ENCODE data around the gene CENPM. TPM values are rescaled to one million over a fixed set of nuclear protein-coding genes. Genes with fewer than 3 reads are reported as not detected.

The CENPM gene
- total RNA-seq, 1 donor from 2014 or later = 10.6 TPM

GRCh38 chr22:41893591-41894375 is 53.2 kb downstream of the CENPM start:
- ATAC-seq = no peak

GRCh38 chr22:41892721-41893120 is 54.2 kb downstream of the CENPM start:
- no peak for ATAC-seq

GRCh38 chr22:41891407-41891806 is 55.5 kb downstream of the CENPM start:
- no peak for ATAC-seq

Other genes with a start within 250 kb of the CENPM start
- gene MEI1, start 247.6 kb downstream of the CENPM start, total RNA-seq = 1.3 TPM
- gene CCDC134, start 146.5 kb downstream of the CENPM start, total RNA-seq = 6.9 TPM
- gene SREBF2, start 114.0 kb downstream of the CENPM start, total RNA-seq = 131 TPM
- gene SHISA8, start 32.1 kb downstream of the CENPM start, total RNA-seq = 0.16 TPM
- gene TNFRSF13C, start 20.3 kb downstream of the CENPM start, total RNA-seq = 1.00 TPM
- 0.24 TPM for gene SEPTIN3, start 22.3 kb upstream of the CENPM start, total RNA-seq
- 0.60 TPM for gene WBP2NL, start 51.6 kb upstream of the CENPM start, total RNA-seq
- gene NAGA, start 123.7 kb upstream of the CENPM start, total RNA-seq = 11.2 TPM
- gene PHETA2, start 127.1 kb upstream of the CENPM start, total RNA-seq = 5.5 TPM
- 86.4 TPM for gene SMDT1, start 132.5 kb upstream of the CENPM start, total RNA-seq
- gene NDUFA6, start 143.6 kb upstream of the CENPM start, total RNA-seq = 76.9 TPM
- 1.1 TPM for gene CYP2D6, start 183.7 kb upstream of the CENPM start, total RNA-seq

All from esophagus mucosa (tissue), 1 donor.